Measurements from ENCODE around the gene DNAH9.
"Not testable (repeated sequence)": the region's sequence is repeated elsewhere in the genome, so short reads cannot be mapped to it uniquely, and the experiment has no call there.

The DNAH9 gene

DNA sequence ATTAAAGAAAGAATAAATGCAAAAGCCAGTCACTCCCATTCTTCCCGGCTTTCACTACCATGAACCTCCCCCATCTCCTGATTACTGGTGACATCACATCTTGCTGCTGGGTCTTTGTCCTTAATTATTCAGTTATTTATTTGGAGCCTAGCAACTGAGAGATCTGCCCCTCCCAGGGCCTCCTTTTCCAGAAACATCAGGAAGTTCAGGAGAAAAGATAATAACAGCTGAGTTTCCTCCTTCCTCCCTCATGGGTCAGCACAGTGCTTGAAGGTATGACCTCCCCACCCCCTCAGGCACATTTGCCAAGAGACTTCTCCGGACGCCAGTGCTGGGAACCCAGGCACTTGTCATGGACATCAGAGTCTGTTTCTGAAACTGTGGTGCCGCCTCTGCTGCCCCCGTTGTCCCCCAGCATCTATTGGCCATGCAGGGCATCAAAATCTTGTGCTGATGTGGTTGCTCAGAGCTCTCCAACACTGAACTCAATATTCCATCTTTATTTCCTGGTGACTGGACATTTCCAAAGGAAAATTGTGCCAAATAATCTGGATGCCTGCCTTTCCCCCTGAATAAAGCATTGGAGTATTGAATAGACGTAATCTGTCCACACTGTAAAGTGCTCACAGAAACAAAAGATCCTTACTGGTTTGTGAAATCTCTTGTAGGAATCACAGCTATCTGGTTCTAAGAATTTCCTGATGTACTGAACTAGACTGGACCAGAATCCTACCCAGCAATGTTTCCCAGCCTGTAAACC is 327.2 kb downstream of the DNAH9 start:
- no peak for DNase-seq

GRCh38 chr17:11928436-11928835 is 330.2 kb downstream of the DNAH9 start:
- DNase-seq = no peak

- no peak for DNase-seq
These were observed 334.1 kb downstream of the DNAH9 start for GRCh38 chr17:11932337-11932898.

DNA sequence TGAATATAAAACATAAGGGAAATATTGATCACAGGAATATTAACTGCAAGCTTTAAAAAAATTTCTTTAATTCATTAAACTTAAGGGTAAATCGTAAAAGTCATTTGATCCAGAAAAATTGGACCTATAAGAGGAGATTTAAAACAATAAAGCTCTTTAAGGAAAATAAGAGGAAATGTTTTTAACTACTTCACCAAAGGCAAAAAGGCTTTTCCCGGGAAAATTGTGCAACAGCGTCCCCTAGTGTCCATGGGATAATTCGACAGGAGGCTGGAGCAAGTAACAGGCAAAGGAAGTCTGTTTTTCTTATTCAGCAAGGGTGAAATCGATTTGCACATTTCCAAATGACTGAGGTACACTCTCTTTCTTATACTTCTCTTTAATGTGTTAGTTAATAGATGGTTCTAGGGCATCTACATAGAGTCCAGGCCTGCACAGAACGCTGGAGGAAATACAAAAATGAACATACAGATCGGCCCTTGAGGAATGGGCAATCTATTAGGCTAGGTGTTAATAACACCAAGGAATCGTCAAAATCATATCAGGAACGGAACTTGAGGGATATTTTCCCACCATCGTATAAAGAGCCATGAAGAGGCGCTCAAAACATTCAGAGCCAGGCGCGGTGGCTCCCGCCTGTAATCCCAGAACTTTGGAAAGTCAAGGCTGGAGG is 337.6 kb downstream of the DNAH9 start:
- DNase-seq = peak; percentile 24

DNA sequence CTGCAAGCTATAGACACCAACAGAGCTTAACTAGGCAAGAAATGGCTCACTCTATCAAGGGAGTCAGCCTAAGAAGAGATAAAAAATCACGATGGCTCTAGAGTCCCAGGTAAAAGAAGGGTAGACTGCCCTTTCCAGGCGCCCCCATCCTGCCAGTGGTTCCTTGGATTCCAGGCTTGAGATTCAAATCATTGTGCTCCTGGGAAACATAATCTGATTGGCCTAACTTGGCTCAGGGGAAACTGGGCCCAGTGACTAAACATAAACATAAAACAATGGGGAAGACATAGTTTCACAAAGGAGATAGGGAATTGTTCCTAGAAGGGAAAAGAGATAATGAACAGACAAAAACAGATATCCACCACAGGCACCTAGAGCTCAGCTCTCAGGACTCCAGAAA is 342.6 kb downstream of the DNAH9 start:
- DNase-seq = no peak

- DNase-seq = not testable (repeated sequence)
These were observed 344.8 kb downstream of the DNAH9 start for GRCh38 chr17:11943086-11943485.

- DNase-seq = no peak
These were observed 345.6 kb downstream of the DNAH9 start for GRCh38 chr17:11943759-11944347.

- no peak for DNase-seq
These were observed 346.3 kb downstream of the DNAH9 start for GRCh38 chr17:11944587-11944986.

GRCh38 chr17:11948789-11949188 is 350.5 kb downstream of the DNAH9 start:
- no peak for DNase-seq

- not testable (repeated sequence) for DNase-seq
These were observed 351.3 kb downstream of the DNAH9 start for GRCh38 chr17:11949571-11949970.

GRCh38 chr17:11950771-11951519 is 352.7 kb downstream of the DNAH9 start:
- no peak for DNase-seq

DNA sequence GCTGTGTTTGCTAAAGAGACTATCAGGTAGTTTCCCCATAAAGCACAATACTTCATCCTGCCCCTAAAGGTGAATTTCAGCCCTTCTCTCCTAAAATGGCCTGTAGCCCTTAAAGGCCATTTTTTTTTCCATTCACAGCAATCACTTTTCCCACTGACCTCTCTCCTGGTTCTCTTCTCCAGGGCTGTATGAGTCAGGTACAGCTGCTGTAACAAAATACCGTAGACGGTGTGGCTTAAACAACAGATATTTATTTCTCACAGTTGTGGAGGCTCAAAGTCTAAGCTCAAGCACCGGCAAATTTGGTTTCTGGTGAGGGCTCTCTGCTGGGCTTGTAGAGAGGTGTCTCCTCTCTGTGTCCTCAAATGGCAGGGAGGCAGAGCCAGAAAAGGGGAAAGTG is 354.3 kb downstream of the DNAH9 start:
- DNase-seq = no peak

DNA sequence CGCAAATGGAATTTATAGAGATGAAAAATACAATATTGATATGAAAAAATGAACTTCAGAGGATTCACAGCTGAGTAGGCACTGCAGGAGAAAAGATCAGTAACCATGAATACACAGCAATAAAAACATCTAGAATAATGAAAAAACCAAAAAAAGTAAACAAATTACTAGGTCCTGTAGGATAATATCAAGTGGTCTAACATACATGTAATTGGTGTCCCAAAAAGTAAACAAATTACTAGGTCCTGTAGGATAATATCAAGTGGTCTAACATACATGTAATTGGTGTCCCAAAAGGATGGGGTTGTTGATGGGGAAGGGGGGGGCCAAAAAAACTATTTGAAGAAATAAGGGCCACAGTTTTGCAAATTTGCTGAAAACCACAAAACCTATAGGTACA is 355.7 kb downstream of the DNAH9 start:
- no peak for DNase-seq

GRCh38 chr17:11954936-11955335 is 356.7 kb downstream of the DNAH9 start:
- no peak for DNase-seq

DNA sequence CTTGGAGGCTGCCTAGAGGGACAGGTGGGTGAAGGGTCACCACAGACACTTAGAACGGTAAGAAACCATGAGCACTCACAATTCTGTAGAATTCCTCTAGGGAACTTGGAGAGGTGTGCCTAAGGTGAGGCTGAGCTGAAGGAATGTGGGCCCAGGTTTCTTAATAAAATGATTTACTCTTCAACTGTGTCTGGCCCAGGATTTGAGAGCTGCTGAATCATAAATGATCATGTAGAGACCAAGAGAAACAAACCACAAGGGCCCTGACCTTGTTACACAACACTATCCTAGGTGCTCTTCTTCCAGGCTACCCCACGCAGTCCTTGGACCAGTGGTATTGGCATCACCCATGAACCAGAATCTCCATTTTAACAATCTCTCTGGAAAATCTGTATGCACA is 371.3 kb downstream of the DNAH9 start:
- no peak for DNase-seq

DNA sequence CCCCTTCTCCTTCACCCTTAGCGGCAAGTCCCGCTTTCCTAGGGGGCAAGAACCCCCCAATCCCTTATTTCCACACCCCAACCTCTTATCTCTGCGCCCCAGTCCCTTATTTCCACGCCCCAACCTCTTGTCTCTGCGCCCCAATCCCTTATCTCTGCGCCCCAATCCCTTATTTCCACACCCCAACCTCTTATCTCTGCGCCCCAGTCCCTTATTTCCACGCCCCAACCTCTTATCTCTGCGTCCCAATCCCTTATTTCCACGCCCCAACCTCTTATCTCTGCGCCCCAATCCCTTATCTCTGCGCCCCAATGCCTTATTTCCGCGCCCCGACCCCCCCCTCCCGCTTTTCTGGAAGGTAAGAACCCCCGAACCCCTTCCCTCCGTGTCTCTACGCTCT is 374.5 kb downstream of the DNAH9 start:
- DNase-seq = not testable (repeated sequence)

- no peak for DNase-seq
These were observed 381.5 kb downstream of the DNAH9 start for GRCh38 chr17:11979795-11980194.

- no peak for DNase-seq
These were observed 382.5 kb downstream of the DNAH9 start for GRCh38 chr17:11980813-11981212.

- DNase-seq = no peak
These were observed 383.6 kb downstream of the DNAH9 start for GRCh38 chr17:11981862-11982261.

DNA sequence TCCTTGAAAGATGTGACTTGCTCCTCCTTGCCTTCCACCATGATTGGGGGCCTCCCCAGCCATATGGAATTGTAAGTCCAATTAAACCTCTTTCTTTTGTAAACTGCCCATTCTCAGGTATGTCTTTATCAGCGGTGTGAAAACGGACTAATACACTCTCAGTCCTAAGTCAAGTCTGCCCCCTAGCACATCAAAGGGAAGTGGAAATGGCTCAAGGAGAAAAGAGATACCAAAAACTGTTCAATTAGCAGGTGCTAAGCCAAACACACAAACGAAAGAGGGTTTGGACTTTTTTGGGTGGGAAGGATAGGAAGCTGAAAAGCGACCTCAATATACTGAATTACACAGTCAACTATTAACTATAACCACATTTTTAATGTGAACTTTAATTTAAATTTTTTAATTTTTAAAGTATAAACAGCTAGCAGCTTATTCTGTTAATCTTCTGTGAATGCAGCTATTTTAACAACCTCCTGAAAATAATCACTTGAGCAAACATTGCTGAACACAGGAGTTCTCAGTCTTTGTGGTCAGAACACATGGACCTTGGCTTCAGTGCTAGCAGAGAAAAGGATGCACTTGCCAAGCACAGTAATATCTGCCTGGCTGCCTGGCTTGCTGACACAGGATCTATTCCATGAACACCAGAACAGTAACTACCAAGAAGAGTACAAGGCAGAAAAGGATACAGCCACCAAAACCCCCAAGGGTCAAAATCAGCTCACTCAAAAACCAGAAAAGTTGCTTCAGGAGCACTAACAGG is 388.1 kb downstream of the DNAH9 start:
- no peak for DNase-seq

GRCh38 chr17:11986942-11987329 is 388.7 kb downstream of the DNAH9 start:
- DNase-seq = peak; percentile 6

- no peak for DNase-seq
These were observed 392.2 kb downstream of the DNAH9 start for GRCh38 chr17:11990363-11990983.

All from activated CD4-positive, alpha-beta T cell treated with anti-CD3 and anti-CD28 coated beads, Interleukin-2, amount 50 U/mL, for 16 hours (primary cell).